Erythroblast (primary cell): Measurements from ENCODE around the gene GPX5.

ENCODE experiments used
- GATA1 ChIP-seq: IDR thresholded peaks from 2 replicates; pipeline ENCODE4 v1.6.1; 2011; ENCODE audit warnings: low read depth, mild to moderate bottlenecking, control low read depth, low read length, moderate library complexity
- POLR2A ChIP-seq: IDR thresholded peaks from 2 replicates; pipeline ENCODE4 v1.6.1; 2011; ENCODE audit warnings: mild to moderate bottlenecking, low read length

- no peak for TF ChIP-seq POLR2A
- TF ChIP-seq GATA1, result no peak
Observed at GRCh38 chr6:28530777-28531176, 5.1 kb downstream of the GPX5 start.
